ENCODE results near the gene PFKFB3. TPM values are rescaled to one million over a fixed set of nuclear protein-coding genes. Genes with fewer than 3 reads are reported as not detected.

PFKFB3 gene
- total RNA-seq, 1 donor from 2014 or later = 52.4 TPM

- Mint-ChIP-seq H3K4me1 (ENCODE audit: low read depth, unreplicated experiment) (peaks cover 7% of the 10 kb centered on the region), H3K27me3 (ENCODE audit: low read depth, unreplicated experiment) (no peaks in the 10 kb centered on the region), H3K36me3 (ENCODE audit: low read depth, unreplicated experiment) (no peaks in the 10 kb centered on the region), H3K27ac (ENCODE audit: unreplicated experiment) (no peak overlapping the region), H3K4me3 (ENCODE audit: unreplicated experiment) (no peak overlapping the region), H3K9me3 (ENCODE audit: unreplicated experiment) (peaks cover 2% of the 10 kb centered on the region)
- Histone ChIP-seq H3K27ac (ENCODE audit: low read depth, low read length) (no peak overlapping the region), H3K9me3 (ENCODE audit: insufficient read depth, low read depth, low read length) (no peaks in the 10 kb centered on the region), H3K36me3 (ENCODE audit: insufficient read depth, low read length) (no peaks in the 10 kb centered on the region), H4K20me1 (ENCODE audit: insufficient read depth, low read length) (no peaks in the 10 kb centered on the region), H3K4me2 (ENCODE audit: low read length) (no peak overlapping the region), H3K9ac (ENCODE audit: low read length) (no peak overlapping the region), H3K79me2 (ENCODE audit: insufficient read depth, low read length) (no peaks in the 10 kb centered on the region), H3K4me3 (ENCODE audit: insufficient read depth, low read depth, low read length) (no peak overlapping the region), H3K4me1 (ENCODE audit: insufficient read depth, low read length) (peaks cover 10% of the 10 kb centered on the region), H3K27me3 (ENCODE audit: insufficient read depth, low read length) (no peaks in the 10 kb centered on the region), H2AFZ (ENCODE audit: low read depth, low read length) (no peak overlapping the region)
- TF ChIP-seq CTCF (IDR thresholded peaks at IDR 0.05; ENCODE audit: insufficient read depth, low read depth, low read length) (no peak), EZH2 (IDR thresholded peaks at IDR 0.05; ENCODE audit: insufficient read depth, low read length) (no peak)
- DNase-seq (ENCODE audit: low read depth) (no peak), FAIRE-seq (no peak)
Measured at GRCh38 chr10:6272126-6272525, 69.4 kb downstream of the PFKFB3 start.

GRCh38 chr10:6273351-6273750 lies 70.6 kb downstream of the PFKFB3 start:
- no peak overlapping the region for H3K4me3 ChIP-seq (ENCODE audit: insufficient read depth, low read depth, low read length)
- Mint-ChIP-seq H3K9me3 (ENCODE audit: unreplicated experiment) (peaks cover 4% of the 10 kb centered on the region), H3K4me1 (ENCODE audit: low read depth, unreplicated experiment) (peaks cover 7% of the 10 kb centered on the region), H3K27ac (ENCODE audit: unreplicated experiment) (no peak overlapping the region), H3K4me3 (ENCODE audit: unreplicated experiment) (no peak overlapping the region), H3K36me3 (ENCODE audit: low read depth, unreplicated experiment) (peaks cover 2% of the 10 kb centered on the region), H3K27me3 (ENCODE audit: low read depth, unreplicated experiment) (no peaks in the 10 kb centered on the region)
- no peaks in the 10 kb centered on the region for H3K9me3 ChIP-seq (ENCODE audit: insufficient read depth, low read depth, low read length)
- no peaks in the 10 kb centered on the region for H4K20me1 ChIP-seq (ENCODE audit: insufficient read depth, low read length)
- no peaks in the 10 kb centered on the region for H3K27me3 ChIP-seq (ENCODE audit: insufficient read depth, low read length)
- peaks cover 10% of the 10 kb centered on the region for H3K4me1 ChIP-seq (ENCODE audit: insufficient read depth, low read length)
- no peaks in the 10 kb centered on the region for H3K36me3 ChIP-seq (ENCODE audit: insufficient read depth, low read length)
- DNase-seq (ENCODE audit: low read depth) (no peak), FAIRE-seq (no peak)
- H3K79me2 ChIP-seq (ENCODE audit: insufficient read depth, low read length) = no peaks in the 10 kb centered on the region
- H3K9ac ChIP-seq (ENCODE audit: low read length) = no peak overlapping the region
- H3K27ac ChIP-seq (ENCODE audit: low read depth, low read length) = no peak overlapping the region
- no peak for TF ChIP-seq EZH2 (IDR thresholded peaks at IDR 0.05; ENCODE audit: insufficient read depth, low read length)
- TF ChIP-seq CTCF (IDR thresholded peaks at IDR 0.05; ENCODE audit: insufficient read depth, low read depth, low read length) = no peak
- H2AFZ ChIP-seq (ENCODE audit: low read depth, low read length) = no peak overlapping the region
- H3K4me2 ChIP-seq (ENCODE audit: low read length) = no peak overlapping the region

GRCh38 chr10:6274040-6274439 lies 71.3 kb downstream of the PFKFB3 start:
- FAIRE-seq (no peak), DNase-seq (ENCODE audit: low read depth) (no peak)
- Mint-ChIP-seq H3K9me3 (ENCODE audit: unreplicated experiment) (peaks cover 4% of the 10 kb centered on the region), H3K27me3 (ENCODE audit: low read depth, unreplicated experiment) (no peaks in the 10 kb centered on the region), H3K4me3 (ENCODE audit: unreplicated experiment) (no peak overlapping the region), H3K4me1 (ENCODE audit: low read depth, unreplicated experiment) (peaks cover 13% of the 10 kb centered on the region), H3K36me3 (ENCODE audit: low read depth, unreplicated experiment) (peaks cover 2% of the 10 kb centered on the region), H3K27ac (ENCODE audit: unreplicated experiment) (peak overlapping the region; percentile 14)
- Histone ChIP-seq H3K27me3 (ENCODE audit: insufficient read depth, low read length) (no peaks in the 10 kb centered on the region), H3K9ac (ENCODE audit: low read length) (peak overlapping the region; percentile 71), H3K27ac (ENCODE audit: low read depth, low read length) (no peak overlapping the region), H3K79me2 (ENCODE audit: insufficient read depth, low read length) (no peaks in the 10 kb centered on the region), H3K4me1 (ENCODE audit: insufficient read depth, low read length) (peaks cover 10% of the 10 kb centered on the region), H3K36me3 (ENCODE audit: insufficient read depth, low read length) (no peaks in the 10 kb centered on the region), H3K4me3 (ENCODE audit: insufficient read depth, low read depth, low read length) (no peak overlapping the region), H2AFZ (ENCODE audit: low read depth, low read length) (no peak overlapping the region), H3K9me3 (ENCODE audit: insufficient read depth, low read depth, low read length) (no peaks in the 10 kb centered on the region), H4K20me1 (ENCODE audit: insufficient read depth, low read length) (no peaks in the 10 kb centered on the region), H3K4me2 (ENCODE audit: low read length) (no peak overlapping the region)
- no peak for TF ChIP-seq CTCF (IDR thresholded peaks at IDR 0.05; ENCODE audit: insufficient read depth, low read depth, low read length)
- TF ChIP-seq EZH2 (IDR thresholded peaks at IDR 0.05; ENCODE audit: insufficient read depth, low read length) = no peak

Data from astrocyte (in vitro differentiated cells and primary cell).